HepG2 (cell line): ENCODE measurements around the gene RGS19. TPM values are rescaled to one million over a fixed set of nuclear protein-coding genes. Genes with fewer than 3 reads are reported as not detected.
A peak's percentile ranks its signal among the peaks of the same experiment; 100 is the strongest.

Experiments used
- ATAC-seq: fragments of 200-7000 bp; cut with Tn5 transposase; 3 replicates; pipeline ENCODE4 v1.9.1; 2020; ENCODE audit warnings: mild to moderate bottlenecking, moderate library complexity
- BruUV-seq: library from RNA; stranded (reverse); fragments of 400-500 nt; replicated peaks from 2 replicates; lab custom pipeline; 2021; lab: Mats Ljungman, UMichigan
- CTCF ChIA-PET: fragments of 300-600 bp; formaldehyde crosslinking; extraction: SDS; loops from one replicate; lab custom pipeline; 2021; ENCODE audit warnings: low total read pairs, inconsistent platforms, low intra/inter-chr PET ratio; lab: Yijun Ruan, JAX
- POLR2A ChIA-PET: fragments of 350-600 bp; sonication (Branson Sonifier 250); formaldehyde crosslinking; loops from one replicate; lab custom pipeline; 2020; ENCODE audit warnings: antibody characterized with exemption, inconsistent platforms; lab: Yijun Ruan, JAX
- DNase-seq: peaks from one replicate; pipeline ENCODE4 v3.0.0-alpha.2; 2015; ENCODE audit warnings: low spot score
- FAIRE-seq: peaks from 3 replicates; lab custom pipeline; 2011; peaks lifted over from hg19 to GRCh38; lab: Jason Lieb, UNC
- H2AFZ ChIP-seq: one replicate; pipeline ENCODE4 v1.6.1; 2011; ENCODE audit warnings: low read length, inconsistent platforms
- H3K27ac ChIP-seq: fragments of 300-600 bp; 3 replicates; pipeline ENCODE4 v1.8.0; 2011; ENCODE audit warnings: mixed run types, mild to moderate bottlenecking, mixed read lengths, low read length, inconsistent platforms; ENCODE audit not compliant: insufficient read depth; ENCODE audit errors: extremely low read length
- H3K27me3 ChIP-seq, 2 experiments: fragments of 200-600 bp in 1 of 2; 2 replicates in 1 of 2; 3 replicates in 1 of 2; pipeline versions ENCODE4 v1.6.0 to v1.8.0; 2011; ENCODE audit warnings: low read length in 2 of 2, mild to moderate bottlenecking in 2 of 2, moderate library complexity in 2 of 2, inconsistent platforms in 1 of 2; ENCODE audit not compliant: insufficient read depth in 2 of 2, control insufficient read depth in 1 of 2
- H3K36me3 ChIP-seq, 2 experiments: fragments of 200-600 bp in 1 of 2; replicated peaks in 1 of 2; 2 replicates in 1 of 2; 3 replicates in 1 of 2; pipeline versions ENCODE4 v1.5.1 to v1.8.0; 2011; ENCODE audit warnings: low read length in 2 of 2, inconsistent platforms in 1 of 2; ENCODE audit not compliant: insufficient read depth in 2 of 2, control insufficient read depth in 1 of 2
- H3K4me1 ChIP-seq: 2 replicates; pipeline ENCODE4 v1.5.1; 2012; ENCODE audit warnings: low read length, inconsistent platforms; ENCODE audit not compliant: insufficient read depth
- H3K4me2 ChIP-seq: 2 replicates; pipeline ENCODE4 v1.6.0; 2011; ENCODE audit warnings: low read depth, low read length, inconsistent platforms
- H3K4me3 ChIP-seq, 3 experiments: fragments of 200-600 bp in 1 of 3; sonication (generic), shearing (Covaris generic) in 1 of 3; replicated peaks in 1 of 3; 2 replicates each; pipeline ENCODE4 v1.5.1; 2011 to 2016; ENCODE audit warnings: low read length in 3 of 3, inconsistent platforms in 2 of 3, low read depth in 2 of 3, mild to moderate bottlenecking in 2 of 3, control low read depth in 1 of 3, mixed read lengths in 1 of 3; ENCODE audit not compliant: insufficient read depth in 1 of 3
- H3K79me2 ChIP-seq: one replicate; pipeline ENCODE4 v1.6.1; 2011; ENCODE audit warnings: low read length, inconsistent platforms; ENCODE audit not compliant: insufficient read depth
- H3K9ac ChIP-seq: 2 replicates; pipeline ENCODE4 v1.6.0; 2011; ENCODE audit warnings: mild to moderate bottlenecking, low read depth, low read length, inconsistent platforms; ENCODE audit not compliant: insufficient read depth
- H3K9me3 ChIP-seq: 2 replicates; pipeline ENCODE4 v1.5.1; 2012; ENCODE audit warnings: mild to moderate bottlenecking, low read length
- H4K20me1 ChIP-seq: 2 replicates; pipeline ENCODE4 v1.6.0; 2011; ENCODE audit warnings: inconsistent platforms, mild to moderate bottlenecking, low read length, moderate library complexity; ENCODE audit not compliant: insufficient read depth
- IKZF1 ChIP-seq: fragments of 450-650 bp; IDR thresholded peaks from 2 replicates; pipeline ENCODE4 v1.7.1; 2016
- RBM22 ChIP-seq: fragments of 200-400 bp; formaldehyde crosslinking; optimal IDR thresholded peaks from 2 replicates; pipeline ENCODE3; 2017; ENCODE audit warnings: mild to moderate bottlenecking, low read length, moderate library complexity
- RNF219 ChIP-seq: sonication (generic); formaldehyde crosslinking; IDR thresholded peaks from 2 replicates; pipeline ENCODE4 v1.5.0; 2020; ENCODE audit warnings: mild to moderate bottlenecking, missing genetic modification reagents
- ZNF703 ChIP-seq: sonication (generic); formaldehyde crosslinking; IDR thresholded peaks from 2 replicates; pipeline ENCODE4 v1.5.1; 2020; ENCODE audit warnings: missing genetic modification reagents, mild to moderate bottlenecking, moderate library complexity, borderline replicate concordance
- WGBS: methylation state at CpG from one replicate; pipeline ENCODE4 v1.1.6; 2017; ENCODE audit warnings: low lambda C conversion rate; 5-methylcytosine and 5-hydroxymethylcytosine counted together
- in situ Hi-C: cut with HindIII; loops from 2 replicates; pipeline ENCODE4 v1.10.0; 2017; ENCODE audit warnings: low pct_unique_long_range_greater_than_20kb; ENCODE audit not compliant: extremely low pct_ligation_motif_present
- intact Hi-C: fragments of 100-400 bp; cut with micrococcal nuclease; formaldehyde crosslinking; loops from one replicate; pipeline ENCODE4 v1.10.0; 2022; ENCODE audit not compliant: unreplicated experiment
- polyA plus RNA-seq, 8 experiments: library from polyadenylated mRNA; depleted of rRNA in 3 of 8; stranded (reverse) in 7 of 8; unstranded in 1 of 8; fragments of >200 nt; fragmentation: Illumina TruSeq in 4 of 8; extraction: Trizol in 4 of 8; gene quantifications; 2 replicates each; pipeline versions ENCODE4 v1.2.1 to v1.2.3, GENCODE V29; 2011 to 2016; ENCODE audit warnings: low read depth in 4 of 8, missing spikeins in 1 of 8, mixed read lengths in 1 of 8; ENCODE audit not compliant: insufficient read depth in 1 of 8
- total RNA-seq, 5 experiments: library from RNA; depleted of rRNA; stranded (reverse); fragments of >200 nt; fragmentation: Illumina TruSeq; extraction: Trizol; gene quantifications; 2 replicates each; pipeline ENCODE4 v1.2.3, GENCODE V29; 2016; ENCODE audit warnings: low read depth in 1 of 5
- TF ChIP-seq, protein P1 (sequence below): sonication (generic); formaldehyde crosslinking; IDR thresholded peaks from 2 replicates; pipeline ENCODE4 v1.4.0; 2020; ENCODE audit warnings: missing genetic modification reagents, borderline replicate concordance
- TF ChIP-seq, protein P2 (sequence below): sonication (generic); formaldehyde crosslinking; IDR thresholded peaks from 2 replicates; pipeline ENCODE4 v1.8.0; 2022; ENCODE audit warnings: mild to moderate bottlenecking, missing genetic modification reagents

RGS19 gene
- total and polyA plus RNA-seq, 2 of the 13 experiments (the other 11 are each of a cell fraction or from before 2014, with no cell fraction given): 10.7 to 11.9 TPM

- TF ChIP-seq, protein P1, sequence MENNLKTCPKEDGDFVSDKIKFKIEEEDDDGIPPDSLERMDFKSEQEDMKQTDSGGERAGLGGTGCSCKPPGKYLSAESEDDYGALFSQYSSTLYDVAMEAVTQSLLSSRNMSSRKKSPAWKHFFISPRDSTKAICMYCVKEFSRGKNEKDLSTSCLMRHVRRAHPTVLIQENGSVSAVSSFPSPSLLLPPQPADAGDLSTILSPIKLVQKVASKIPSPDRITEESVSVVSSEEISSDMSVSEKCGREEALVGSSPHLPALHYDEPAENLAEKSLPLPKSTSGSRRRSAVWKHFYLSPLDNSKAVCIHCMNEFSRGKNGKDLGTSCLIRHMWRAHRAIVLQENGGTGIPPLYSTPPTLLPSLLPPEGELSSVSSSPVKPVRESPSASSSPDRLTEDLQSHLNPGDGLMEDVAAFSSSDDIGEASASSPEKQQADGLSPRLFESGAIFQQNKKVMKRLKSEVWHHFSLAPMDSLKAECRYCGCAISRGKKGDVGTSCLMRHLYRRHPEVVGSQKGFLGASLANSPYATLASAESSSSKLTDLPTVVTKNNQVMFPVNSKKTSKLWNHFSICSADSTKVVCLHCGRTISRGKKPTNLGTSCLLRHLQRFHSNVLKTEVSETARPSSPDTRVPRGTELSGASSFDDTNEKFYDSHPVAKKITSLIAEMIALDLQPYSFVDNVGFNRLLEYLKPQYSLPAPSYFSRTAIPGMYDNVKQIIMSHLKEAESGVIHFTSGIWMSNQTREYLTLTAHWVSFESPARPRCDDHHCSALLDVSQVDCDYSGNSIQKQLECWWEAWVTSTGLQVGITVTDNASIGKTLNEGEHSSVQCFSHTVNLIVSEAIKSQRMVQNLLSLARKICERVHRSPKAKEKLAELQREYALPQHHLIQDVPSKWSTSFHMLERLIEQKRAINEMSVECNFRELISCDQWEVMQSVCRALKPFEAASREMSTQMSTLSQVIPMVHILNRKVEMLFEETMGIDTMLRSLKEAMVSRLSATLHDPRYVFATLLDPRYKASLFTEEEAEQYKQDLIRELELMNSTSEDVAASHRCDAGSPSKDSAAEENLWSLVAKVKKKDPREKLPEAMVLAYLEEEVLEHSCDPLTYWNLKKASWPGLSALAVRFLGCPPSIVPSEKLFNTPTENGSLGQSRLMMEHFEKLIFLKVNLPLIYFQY (CRISPR knock-in tag): no peak
Observed at GRCh38 chr20:64032706-64033624, 46.4 kb downstream of the RGS19 start (continued).

GRCh38 chr20:64031822-64032314, 47.5 kb downstream of the RGS19 start:
- no peaks in the 10 kb centered on the region for H4K20me1 ChIP-seq
- no peaks in the 10 kb centered on the region for H3K27me3 ChIP-seq
- no TSS peak for BruUV-seq
- H3K4me2 ChIP-seq: no peak overlapping the region
- H3K9ac ChIP-seq: no peak overlapping the region
- DNase-seq: no peak
- H2AFZ ChIP-seq: no peak overlapping the region
- intact Hi-C loops: no loop called here
- TF ChIP-seq RBM22 (peak; percentile 89), ZNF703 (CRISPR knock-in tag) (no peak), IKZF1 (no peak), RNF219 (no peak)
- TF ChIP-seq, protein P2, sequence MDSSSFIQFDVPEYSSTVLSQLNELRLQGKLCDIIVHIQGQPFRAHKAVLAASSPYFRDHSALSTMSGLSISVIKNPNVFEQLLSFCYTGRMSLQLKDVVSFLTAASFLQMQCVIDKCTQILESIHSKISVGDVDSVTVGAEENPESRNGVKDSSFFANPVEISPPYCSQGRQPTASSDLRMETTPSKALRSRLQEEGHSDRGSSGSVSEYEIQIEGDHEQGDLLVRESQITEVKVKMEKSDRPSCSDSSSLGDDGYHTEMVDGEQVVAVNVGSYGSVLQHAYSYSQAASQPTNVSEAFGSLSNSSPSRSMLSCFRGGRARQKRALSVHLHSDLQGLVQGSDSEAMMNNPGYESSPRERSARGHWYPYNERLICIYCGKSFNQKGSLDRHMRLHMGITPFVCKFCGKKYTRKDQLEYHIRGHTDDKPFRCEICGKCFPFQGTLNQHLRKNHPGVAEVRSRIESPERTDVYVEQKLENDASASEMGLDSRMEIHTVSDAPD (CRISPR knock-in tag): no peak
- TF ChIP-seq, all 625 proteins: peak for 1
- FAIRE-seq: no peak
- ChIA-PET CTCF (no interaction called here), POLR2A (interaction anchor here (0.7 kb wide), 1 partner anchor 8 kb away, joined by 3 read pairs; no protein-coding TSS in a partner anchor)
- Histone ChIP-seq H3K79me2 (peaks cover 8% of the 10 kb centered on the region), H3K27ac (no peak overlapping the region), H3K9me3 (no peaks in the 10 kb centered on the region), H3K4me1 (peaks cover 22% of the 10 kb centered on the region), H3K4me3 (no peak overlapping the region), H3K36me3 (peaks cover 49 to 67% of the 10 kb centered on the region in 2 experiments)
- no peak for ATAC-seq
- WGBS: 97% methylated on average over 19 of the region's 19 CpGs
- in situ Hi-C loops: no loop called here
